NCI-H128 (cell line): ENCODE results near the gene RNF11.
A peak's percentile ranks its signal among the peaks of the same experiment; 100 is the strongest.
"Not testable (repeated sequence)": the region's sequence is repeated elsewhere in the genome, so short reads cannot be mapped to it uniquely, and the experiment has no call there.

ENCODE experiments used
- DNase-seq: peaks from one replicate; lab custom pipeline; 2025; ENCODE audit not compliant: unreplicated experiment; lab: John Stamatoyannopoulos, UW

RNF11 gene

DNA sequence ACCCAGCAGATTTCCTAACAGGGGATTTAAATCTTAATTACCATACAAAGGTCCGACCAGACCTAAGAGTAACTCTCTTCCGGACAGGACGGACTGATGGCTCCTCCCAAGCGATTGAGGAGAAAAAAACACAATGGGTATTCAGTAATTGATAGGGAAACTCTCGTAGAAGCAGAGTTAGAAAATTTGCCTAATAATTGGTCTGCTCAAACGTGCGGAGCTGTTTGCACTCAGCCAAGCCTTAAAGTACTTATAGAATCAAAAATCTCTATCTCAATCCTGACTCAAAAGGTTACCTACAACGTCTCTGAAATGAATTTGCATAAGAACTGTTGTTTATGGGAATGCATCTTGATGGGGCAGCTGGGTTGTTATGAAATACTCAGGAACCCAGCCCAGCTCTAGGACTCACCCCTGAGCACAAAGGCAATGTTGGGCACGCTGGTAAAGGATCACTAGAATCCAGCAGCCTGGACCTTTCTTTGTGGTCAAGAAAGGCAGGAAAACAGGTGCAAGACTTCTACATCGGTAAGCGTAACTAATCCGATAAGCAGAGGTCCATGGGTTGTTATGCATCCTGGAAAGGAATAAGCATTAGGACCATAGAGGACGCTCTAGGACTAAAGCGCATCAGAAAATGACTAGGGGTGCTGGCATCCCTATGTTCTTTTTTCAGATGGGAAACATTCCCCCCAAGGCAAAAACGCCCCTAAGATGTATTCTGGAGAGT is 8.7 kb upstream of the RNF11 start:
- DNase-seq = not testable (repeated sequence)

DNA sequence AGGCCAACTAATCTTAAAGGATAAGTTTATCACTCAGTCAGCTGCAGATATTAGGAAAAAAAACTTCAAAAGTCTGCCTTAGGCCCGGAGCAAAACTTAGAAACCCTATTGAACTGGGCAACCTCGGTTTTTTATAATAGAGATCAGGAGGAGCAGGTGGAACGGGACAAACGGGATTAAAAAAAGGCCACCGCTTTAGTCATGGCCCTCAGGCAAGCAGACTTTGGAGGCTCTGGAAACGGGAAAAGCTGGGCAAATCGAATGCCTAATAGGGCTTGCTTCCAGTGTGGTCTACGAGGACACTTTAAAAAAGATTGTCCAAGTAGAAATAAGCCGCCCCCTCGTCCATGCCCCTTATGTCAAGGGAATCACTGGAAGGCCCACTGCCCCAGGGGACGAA is 7.6 kb upstream of the RNF11 start:
- not testable (repeated sequence) for DNase-seq

DNA sequence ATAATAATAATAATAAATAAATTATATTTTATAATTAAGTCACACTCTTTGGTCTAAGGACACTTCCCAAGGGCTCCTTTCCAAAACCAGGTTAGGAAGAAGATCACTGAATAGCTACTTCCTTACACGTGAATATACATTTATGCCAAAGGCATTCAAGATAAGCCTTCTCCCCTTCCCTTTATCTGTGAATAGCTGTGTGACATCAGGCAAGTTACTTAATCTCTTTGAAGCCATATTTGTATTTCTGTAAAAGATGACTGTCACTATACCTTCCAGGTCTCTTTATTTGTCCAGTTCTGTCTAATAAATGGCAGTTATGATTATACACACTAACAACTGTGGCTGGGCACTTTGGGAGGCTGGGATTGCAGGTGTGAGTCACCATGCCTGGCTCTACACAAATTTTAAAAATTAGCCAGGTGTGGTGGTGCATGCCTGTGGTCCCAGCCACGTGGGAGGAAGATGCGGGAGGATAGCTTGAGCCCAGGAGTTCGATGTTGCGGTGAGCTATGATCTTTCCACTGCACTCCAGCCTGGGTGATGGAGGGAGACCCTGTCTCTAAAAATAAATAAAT is 5.5 kb upstream of the RNF11 start:
- DNase-seq = no peak

DNA sequence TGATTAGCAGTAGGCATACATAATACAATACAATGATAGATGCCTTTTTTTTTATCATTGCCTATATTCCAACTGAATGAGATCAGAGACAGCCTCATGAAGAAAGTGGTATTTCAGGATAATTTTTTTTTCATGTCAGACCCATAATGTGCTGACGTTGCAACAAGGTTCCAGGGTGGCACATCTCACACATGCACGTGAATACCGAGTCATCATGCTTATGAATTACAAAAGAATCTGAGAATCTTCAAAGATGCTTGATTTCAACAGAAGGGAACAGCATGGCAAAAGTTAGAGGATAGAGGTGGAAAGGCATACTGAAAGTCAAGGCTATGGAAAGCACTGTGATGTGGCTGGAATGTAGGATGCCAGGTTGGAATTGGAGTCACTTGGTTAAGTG is 5.0 kb upstream of the RNF11 start:
- DNase-seq = no peak

GRCh38 chr1:51231896-51232295 is 4.2 kb upstream of the RNF11 start:
- DNase-seq = no peak

DNA sequence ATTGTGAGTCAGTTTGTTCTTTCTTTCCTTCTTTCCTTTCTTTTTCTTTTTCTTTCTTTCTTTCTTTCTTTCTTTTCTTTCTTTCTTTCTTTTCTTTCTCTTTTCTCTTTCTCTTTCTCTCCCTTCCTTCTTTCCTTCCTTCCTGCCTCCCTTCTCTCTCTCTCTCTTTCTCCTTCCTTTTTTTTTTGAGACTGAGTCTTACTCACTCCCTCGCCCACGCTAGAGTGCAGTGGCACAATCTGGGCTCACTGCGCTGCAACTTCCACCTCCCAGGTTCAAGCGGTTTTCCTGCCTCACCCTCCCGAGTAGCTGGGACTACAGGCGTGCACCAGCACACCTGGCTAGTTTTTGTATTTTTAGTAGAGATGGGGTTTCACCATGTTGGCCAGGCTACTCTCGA is 1.8 kb upstream of the RNF11 start:
- not testable (repeated sequence) for DNase-seq

DNA sequence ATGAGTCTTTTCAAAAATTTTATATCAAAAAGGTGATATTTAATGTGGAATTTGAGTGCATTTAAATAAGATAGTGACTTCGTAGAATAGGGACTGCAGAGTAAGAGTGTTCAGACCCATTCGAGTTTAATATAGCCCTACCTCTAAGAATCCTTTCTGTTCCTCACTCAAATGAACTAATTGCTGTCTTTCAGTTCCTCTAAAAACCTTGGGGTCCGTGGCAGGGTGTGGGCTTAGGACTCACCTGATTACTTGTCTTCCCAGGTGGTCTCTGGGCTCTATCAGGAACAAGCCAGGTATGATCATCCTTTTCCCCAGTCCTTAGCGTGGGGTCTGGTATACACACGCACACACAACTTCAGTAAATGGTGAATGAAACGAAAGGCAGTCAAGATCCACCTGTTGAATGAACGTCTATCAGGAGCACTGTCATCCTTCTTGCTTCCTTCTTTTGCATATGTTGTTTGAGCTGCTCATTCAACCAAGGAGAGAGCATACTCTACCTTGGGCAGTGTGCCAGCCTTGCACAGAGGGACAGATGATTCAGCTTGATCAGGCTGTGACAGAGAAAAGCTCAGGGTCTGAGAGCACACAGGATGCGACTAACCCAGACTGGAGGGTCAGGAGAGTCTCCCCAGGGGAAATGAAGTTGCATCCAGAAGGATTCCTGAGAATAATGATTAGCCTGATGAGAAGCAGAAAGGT is 1.2 kb upstream of the RNF11 start:
- peak; percentile 92 for DNase-seq

GRCh38 chr1:51236531-51237350 is 668 bp downstream of the RNF11 start:
- peak; percentile 37 for DNase-seq

GRCh38 chr1:51237351-51238033 is 1.4 kb downstream of the RNF11 start:
- no peak for DNase-seq

DNA sequence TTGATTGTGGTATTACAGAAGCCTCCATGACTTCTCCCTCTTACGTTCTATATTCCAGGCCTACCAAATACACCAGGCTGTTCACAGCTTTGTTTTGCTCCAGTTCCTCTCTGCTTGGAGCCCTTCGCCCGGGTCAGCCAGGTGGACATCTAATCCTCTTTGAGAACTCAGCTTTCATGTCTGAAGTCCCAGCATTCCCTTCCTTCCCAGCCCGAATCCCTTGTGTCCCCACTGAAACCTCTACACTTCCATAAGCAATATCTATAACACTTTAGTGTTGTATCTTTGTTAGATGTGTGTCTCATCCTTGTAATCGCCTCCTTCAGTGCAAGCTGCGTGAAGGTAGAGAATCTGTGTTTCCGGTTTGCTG is 1.9 kb downstream of the RNF11 start:
- DNase-seq = no peak

GRCh38 chr1:51240084-51240483 is 4.0 kb downstream of the RNF11 start:
- DNase-seq = no peak

DNA sequence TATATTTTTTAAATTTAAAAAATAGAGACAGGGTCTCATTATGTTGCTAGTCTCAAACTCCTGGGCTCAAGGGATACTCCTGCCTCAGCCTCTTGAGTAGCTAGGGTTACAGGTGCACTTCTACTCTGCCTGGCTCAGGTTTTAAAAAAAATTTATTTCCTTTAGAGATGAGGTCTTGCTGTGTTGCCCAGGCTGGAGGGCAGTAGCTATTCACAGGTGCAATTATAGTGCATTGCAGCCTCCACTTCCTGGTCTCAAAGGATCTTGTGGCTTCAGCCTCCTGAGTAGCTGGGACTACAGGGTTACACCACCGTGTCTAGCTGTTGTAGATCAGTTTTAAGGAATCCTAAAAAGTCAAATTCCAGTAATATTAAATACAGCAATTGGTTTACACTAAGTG is 5.0 kb downstream of the RNF11 start:
- no peak for DNase-seq

DNA sequence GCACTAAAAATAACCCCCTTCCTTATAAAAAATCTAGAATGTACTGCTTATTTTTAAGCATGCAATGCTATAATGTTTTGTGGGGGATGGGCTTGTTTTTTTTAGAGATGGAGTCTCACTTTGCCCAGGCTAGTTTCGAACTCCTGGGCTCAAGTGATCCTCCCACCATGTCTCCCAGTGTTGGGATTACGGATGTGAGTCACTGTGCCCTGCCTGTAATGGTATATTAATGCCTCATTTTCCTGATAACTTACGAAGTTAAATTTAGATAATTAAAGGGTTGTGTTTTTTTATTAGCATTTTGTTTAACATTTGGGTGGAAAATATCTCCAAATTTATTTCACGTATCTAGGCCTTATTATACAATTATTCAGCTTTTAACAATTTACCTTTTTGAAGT is 6.5 kb downstream of the RNF11 start:
- DNase-seq = no peak

GRCh38 chr1:51247022-51247421 is 10.9 kb downstream of the RNF11 start:
- DNase-seq = no peak

- no peak for DNase-seq
These were observed 11.4 kb downstream of the RNF11 start for GRCh38 chr1:51247499-51247898.

DNA sequence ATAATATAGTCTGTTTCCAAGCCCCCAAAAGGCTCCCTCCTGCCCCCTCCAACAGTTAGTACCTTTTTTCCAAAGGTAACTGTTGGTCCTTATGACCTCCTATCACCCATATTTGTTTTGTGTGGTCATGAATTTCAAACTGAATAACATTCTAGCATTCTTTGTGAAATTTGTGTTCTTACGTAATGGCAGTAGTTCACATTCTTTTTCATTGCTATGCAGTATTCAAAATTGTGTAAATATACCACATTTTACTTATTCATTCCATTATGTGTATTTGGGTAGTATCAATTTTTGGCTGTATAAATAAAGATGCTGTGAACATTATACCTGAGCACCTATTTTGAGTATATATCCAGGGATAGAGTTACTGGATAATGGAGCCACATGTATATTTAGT is 13.4 kb downstream of the RNF11 start:
- no peak for DNase-seq

GRCh38 chr1:51250729-51251128 is 14.7 kb downstream of the RNF11 start:
- not testable (repeated sequence) for DNase-seq

- not testable (repeated sequence) for DNase-seq
These were observed 15.1 kb downstream of the RNF11 start for GRCh38 chr1:51251165-51251564.

DNA sequence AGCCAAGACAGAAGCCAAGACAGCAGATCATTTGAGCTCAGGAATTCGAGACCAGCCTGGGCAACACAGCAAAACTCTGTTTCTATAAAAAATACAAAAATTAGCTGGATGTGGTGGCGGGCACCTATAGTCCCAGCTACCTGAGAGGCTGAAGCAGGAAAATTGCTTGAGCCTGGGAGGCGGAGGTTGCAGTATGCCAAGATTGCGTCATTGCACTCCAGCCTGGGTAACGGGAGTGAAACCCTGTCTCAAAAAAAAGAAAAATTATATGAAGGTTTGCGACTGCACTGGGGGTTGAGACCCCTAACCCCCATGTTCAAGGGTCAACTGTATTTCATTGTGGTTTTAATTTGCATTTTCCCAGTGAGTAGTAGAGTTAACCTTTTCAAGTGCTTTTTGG is 16.3 kb downstream of the RNF11 start:
- no peak for DNase-seq

GRCh38 chr1:51253691-51254090 is 17.6 kb downstream of the RNF11 start:
- no peak for DNase-seq

DNA sequence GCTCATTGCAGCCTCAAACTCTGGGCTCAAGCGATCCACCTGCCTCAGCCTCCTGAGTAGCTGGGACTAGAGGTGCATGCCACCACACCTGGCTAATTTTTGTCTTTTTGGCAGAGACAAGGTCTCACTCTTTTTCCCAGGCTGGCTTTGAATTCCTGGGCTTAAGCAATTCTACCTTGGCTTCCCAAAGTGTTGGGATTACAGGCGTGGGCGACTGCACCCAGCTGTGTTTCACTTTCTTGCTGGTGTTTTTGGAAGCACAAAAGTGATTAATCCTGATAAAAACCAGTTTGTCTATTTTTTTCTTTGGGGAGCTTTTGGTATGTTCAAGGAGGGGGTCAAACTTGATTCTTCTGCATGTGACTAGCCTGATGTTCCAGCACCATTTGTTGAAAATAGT is 19.3 kb downstream of the RNF11 start:
- no peak for DNase-seq
